Endothelial cell of umbilical vein (primary cell): ENCODE measurements around the gene STAB1. TPM values are rescaled to one million over a fixed set of nuclear protein-coding genes. Genes with fewer than 3 reads are reported as not detected.

Source experiments
- BruUV-seq: library from RNA; stranded (reverse); fragments of 400-500 nt; replicated peaks from 2 replicates; lab custom pipeline; 2021; lab: Mats Ljungman, UMichigan
- CTCF ChIA-PET: fragments of 300-600, 350-600 bp; sonication (Branson Sonifier 250); formaldehyde crosslinking; loops from one replicate; lab custom pipeline; 2021; ENCODE audit warnings: antibody characterized with exemption, inconsistent platforms; lab: Charles Lee
- POLR2A ChIA-PET: fragments of 300-600, 350-600 bp; sonication (Branson Sonifier 250); formaldehyde crosslinking; loops from one replicate; lab custom pipeline; 2021; ENCODE audit warnings: antibody characterized with exemption, inconsistent platforms; lab: Charles Lee
- DNase-seq: peaks from one replicate; pipeline ENCODE4 v3.0.0-alpha.2; 2011; ENCODE audit warnings: low read depth, low spot score
- FAIRE-seq: peaks from 2 replicates; lab custom pipeline; 2011; peaks lifted over from hg19 to GRCh38; lab: Jason Lieb, UNC
- H2AFZ ChIP-seq: 2 replicates; pipeline ENCODE4 v1.6.0; 2012; ENCODE audit warnings: low read depth, low read length, control low read depth, inconsistent platforms
- H3K27ac ChIP-seq: 2 replicates; pipeline ENCODE4 v1.5.1; 2011; ENCODE audit warnings: low read depth, mild to moderate bottlenecking, control low read depth, low read length, moderate library complexity; ENCODE audit not compliant: insufficient read depth
- H3K27me3 ChIP-seq, 2 experiments: 2 replicates each; pipeline versions ENCODE4 v1.6.0 to v1.6.1; 2011; ENCODE audit warnings: low read length in 2 of 2, mixed read lengths in 1 of 2; ENCODE audit not compliant: control insufficient read depth in 2 of 2, insufficient read depth in 2 of 2
- H3K36me3 ChIP-seq, 2 experiments: 2 replicates in 1 of 2; 3 replicates in 1 of 2; pipeline ENCODE4 v1.5.1; 2011; ENCODE audit warnings: low read length in 2 of 2, mild to moderate bottlenecking in 1 of 2, moderate library complexity in 1 of 2; ENCODE audit not compliant: control insufficient read depth in 2 of 2, insufficient read depth in 2 of 2; ENCODE audit errors: extremely low read depth in 1 of 2
- H3K4me1 ChIP-seq: 3 replicates; pipeline ENCODE4 v1.5.1; 2011; ENCODE audit warnings: mild to moderate bottlenecking, low read length; ENCODE audit not compliant: control insufficient read depth, insufficient read depth; ENCODE audit errors: extremely low read depth
- H3K4me2 ChIP-seq: 2 replicates; pipeline ENCODE4 v1.6.1; 2011; ENCODE audit warnings: low read length, control low read depth, mixed read lengths; ENCODE audit not compliant: insufficient read depth
- H3K4me3 ChIP-seq, 3 experiments: fragments of 200-600 bp in 1 of 3; sonication (generic), shearing (Covaris generic) in 1 of 3; replicated peaks in 1 of 3; 2 replicates each; pipeline ENCODE4 v1.5.1; 2011 to 2016; ENCODE audit warnings: control low read depth in 3 of 3, low read length in 3 of 3, mild to moderate bottlenecking in 2 of 3, inconsistent platforms in 1 of 3, low read depth in 1 of 3, moderate library complexity in 1 of 3; ENCODE audit not compliant: insufficient read depth in 1 of 3
- H3K79me2 ChIP-seq: 2 replicates; pipeline ENCODE4 v1.6.0; 2012; ENCODE audit warnings: low read length, inconsistent platforms; ENCODE audit not compliant: control insufficient read depth, insufficient read depth
- H3K9ac ChIP-seq: replicated peaks from 2 replicates; pipeline ENCODE3; 2011; ENCODE audit warnings: low read length, control low read depth; ENCODE audit not compliant: insufficient read depth; ENCODE audit errors: extremely low read depth
- H3K9me1 ChIP-seq: replicated peaks from 3 replicates; pipeline ENCODE4 v1.6.0; 2011; ENCODE audit warnings: mild to moderate bottlenecking, low read length; ENCODE audit not compliant: control insufficient read depth, insufficient read depth; ENCODE audit errors: extremely low read depth
- H3K9me3 ChIP-seq: replicated peaks from 2 replicates; pipeline ENCODE4 v1.5.1; 2012; ENCODE audit warnings: low read length, inconsistent platforms; ENCODE audit not compliant: control insufficient read depth, insufficient read depth
- H4K20me1 ChIP-seq: replicated peaks from 2 replicates; pipeline ENCODE3; 2011; ENCODE audit warnings: mild to moderate bottlenecking, low read length; ENCODE audit not compliant: control insufficient read depth, insufficient read depth; ENCODE audit errors: extremely low read depth
- EZH2 ChIP-seq: IDR thresholded peaks from 2 replicates; pipeline ENCODE4 v1.6.1; 2012; ENCODE audit warnings: borderline replicate concordance, low read depth, mild to moderate bottlenecking, moderate library complexity, low read length, inconsistent platforms; ENCODE audit not compliant: severe bottlenecking
- FOS ChIP-seq: IDR thresholded peaks from 2 replicates; pipeline ENCODE4 v1.6.1; 2011; ENCODE audit warnings: mild to moderate bottlenecking, low read length, moderate library complexity, borderline replicate concordance; ENCODE audit not compliant: insufficient read depth
- GATA2 ChIP-seq: IDR thresholded peaks from 2 replicates; pipeline ENCODE4 v1.7.0; 2011; ENCODE audit warnings: low read depth, mild to moderate bottlenecking, moderate library complexity, mixed read lengths, low read length; ENCODE audit not compliant: insufficient read length, insufficient read depth
- JUN ChIP-seq: IDR thresholded peaks from 2 replicates; pipeline ENCODE4 v1.6.1; 2011; ENCODE audit warnings: borderline replicate concordance, low read depth; ENCODE audit not compliant: insufficient read length, insufficient read depth
- MAX ChIP-seq: IDR thresholded peaks from 2 replicates; pipeline ENCODE4 v1.6.1; 2011; ENCODE audit not compliant: insufficient read depth, insufficient read length
- MYC ChIP-seq: IDR thresholded peaks from one replicate; pipeline ENCODE4 v1.6.1; 2011; ENCODE audit warnings: mild to moderate bottlenecking, low read depth, low read length
- POLR2A ChIP-seq: IDR thresholded peaks from 2 replicates; pipeline ENCODE4 v1.6.1; 2012; ENCODE audit warnings: low read depth, mild to moderate bottlenecking, control low read depth, low read length
- POLR2AphosphoS5 ChIP-seq: IDR thresholded peaks from 2 replicates; pipeline ENCODE4 v1.6.1; 2012; ENCODE audit warnings: low read depth, mild to moderate bottlenecking, control low read depth, low read length, moderate library complexity; ENCODE audit not compliant: insufficient read depth
- dilution Hi-C: fragments of 300-500 bp; cut with MboI; formaldehyde crosslinking; loops from one replicate; pipeline ENCODE4 v1.15.0; 2019; ENCODE audit warnings: low sequenced_read_pairs; ENCODE audit not compliant: extremely low pct_ligation_motif_present
- intact Hi-C: fragments of 100-400 bp; cut with micrococcal nuclease; formaldehyde crosslinking; loops from one replicate; pipeline ENCODE4 v1.10.0; 2022
- polyA plus RNA-seq, 4 experiments: library from polyadenylated mRNA; depleted of rRNA in 3 of 4; stranded (reverse) in 3 of 4; unstranded in 1 of 4; fragments of >200 nt; gene quantifications; 2 replicates each; pipeline versions ENCODE4 v1.2.1 to v1.2.3, GENCODE V29; 2011 to 2012; ENCODE audit warnings: missing spikeins in 1 of 4
- total RNA-seq: library from RNA; stranded (reverse); gene quantifications from 2 replicates; pipeline ENCODE4 v1.2.3, GENCODE V29; 2021
- TF ChIP-seq, protein P1 (sequence below), 2 donors: IDR thresholded peaks; 1 replicate in 1 of 2; 2 replicates in 1 of 2; pipeline ENCODE4 v1.5.1; 2011; ENCODE audit warnings: low read length in 2 of 2, mild to moderate bottlenecking in 2 of 2, moderate library complexity in 2 of 2, control low read depth in 1 of 2, inconsistent platforms in 1 of 2, low read depth in 1 of 2; ENCODE audit not compliant: insufficient read depth in 1 of 2; ENCODE audit errors: extremely low read depth in 1 of 2

Gene STAB1
- total and polyA plus RNA-seq, 2 donors (not counting 3 experiments of a cell fraction or from before 2014, with no cell fraction given): 369 TPM

DNA sequence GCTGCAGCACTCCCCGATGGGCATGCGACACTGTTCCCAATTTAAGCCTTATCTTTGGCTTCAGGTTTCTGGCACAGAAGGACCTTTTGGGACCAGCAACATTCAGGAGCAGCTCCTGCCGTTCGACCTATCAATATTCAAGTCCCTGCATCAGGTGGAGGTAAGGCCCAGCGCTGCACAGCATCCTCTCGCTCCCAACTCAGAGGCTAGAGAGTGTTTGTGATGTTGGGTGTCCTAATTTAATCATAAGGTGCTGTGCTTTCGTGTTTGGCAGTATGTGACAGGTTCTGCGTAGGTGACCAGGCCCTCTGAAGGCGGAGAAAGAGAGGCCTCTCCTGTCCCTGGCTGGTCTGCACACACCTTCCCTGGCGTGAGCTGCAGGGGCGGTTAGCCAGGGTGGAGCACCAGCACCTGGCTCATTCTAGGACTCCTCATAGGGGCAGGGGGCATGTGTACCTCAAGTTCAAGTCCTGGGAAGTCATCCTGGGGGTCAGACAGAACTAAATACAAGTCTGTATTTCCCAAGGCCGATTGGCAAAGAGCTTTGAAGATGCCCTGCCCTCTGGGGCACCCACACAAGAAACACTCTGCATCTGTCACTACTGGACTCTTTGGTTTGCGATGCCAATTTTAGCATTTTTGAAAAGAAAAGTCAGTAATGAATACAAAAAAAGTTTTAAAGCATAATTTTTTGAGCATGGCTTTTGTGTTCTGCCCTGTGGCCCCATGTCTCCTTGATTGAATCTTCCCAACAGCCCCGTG, 22.7 kb upstream of the STAB1 start:
- TF ChIP-seq EZH2: no peak
- no peak for TF ChIP-seq FOS
- TF ChIP-seq MAX: no peak
- TF ChIP-seq JUN: no peak
- no peak for TF ChIP-seq POLR2A
- TF ChIP-seq MYC: no peak
- no peak for TF ChIP-seq POLR2AphosphoS5
- TF ChIP-seq, protein P1, sequence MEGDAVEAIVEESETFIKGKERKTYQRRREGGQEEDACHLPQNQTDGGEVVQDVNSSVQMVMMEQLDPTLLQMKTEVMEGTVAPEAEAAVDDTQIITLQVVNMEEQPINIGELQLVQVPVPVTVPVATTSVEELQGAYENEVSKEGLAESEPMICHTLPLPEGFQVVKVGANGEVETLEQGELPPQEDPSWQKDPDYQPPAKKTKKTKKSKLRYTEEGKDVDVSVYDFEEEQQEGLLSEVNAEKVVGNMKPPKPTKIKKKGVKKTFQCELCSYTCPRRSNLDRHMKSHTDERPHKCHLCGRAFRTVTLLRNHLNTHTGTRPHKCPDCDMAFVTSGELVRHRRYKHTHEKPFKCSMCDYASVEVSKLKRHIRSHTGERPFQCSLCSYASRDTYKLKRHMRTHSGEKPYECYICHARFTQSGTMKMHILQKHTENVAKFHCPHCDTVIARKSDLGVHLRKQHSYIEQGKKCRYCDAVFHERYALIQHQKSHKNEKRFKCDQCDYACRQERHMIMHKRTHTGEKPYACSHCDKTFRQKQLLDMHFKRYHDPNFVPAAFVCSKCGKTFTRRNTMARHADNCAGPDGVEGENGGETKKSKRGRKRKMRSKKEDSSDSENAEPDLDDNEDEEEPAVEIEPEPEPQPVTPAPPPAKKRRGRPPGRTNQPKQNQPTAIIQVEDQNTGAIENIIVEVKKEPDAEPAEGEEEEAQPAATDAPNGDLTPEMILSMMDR (IDR thresholded peaks at IDR 0.05; ENCODE audit: extremely low read depth in 1 of 2, insufficient read depth in 1 of 2, low read depth in 1 of 2, low read length in 2 of 2): no peak
- TF ChIP-seq GATA2: no peak
- H3K79me2 ChIP-seq: peaks cover 8% of the 10 kb centered on the region
- no peaks in the 10 kb centered on the region for H3K4me1 ChIP-seq
- no peaks in the 10 kb centered on the region for H4K20me1 ChIP-seq
- no peaks in the 10 kb centered on the region for H3K27me3 ChIP-seq
- intact Hi-C loops (loop anchor here (1.0 to 10.0 kb wide), 3 partner anchors 23 to 212 kb away; partner anchors contain the start of genes GNL3, PBRM1 and STAB1), dilution Hi-C loops (no loop called here)
- FAIRE-seq (no peak), DNase-seq (no peak)
- H2AFZ ChIP-seq: no peak overlapping the region
- H3K9ac ChIP-seq: no peak overlapping the region
- no peak overlapping the region for H3K4me2 ChIP-seq
- BruUV-seq: no TSS peak
- ChIA-PET POLR2A (no interaction called here), CTCF (interaction anchor here (0.6 to 5.2 kb wide), 11 partner anchors 10 to 64 kb away, joined by 3 to 29 read pairs (median 6); partner anchors contain the start of genes STAB1 and UQCC5)
- H3K36me3 ChIP-seq: peaks cover 22 to 38% of the 10 kb centered on the region in 2 experiments
- H3K4me3 ChIP-seq: no peak overlapping the region
- H3K9me1 ChIP-seq: no peaks in the 10 kb centered on the region
- H3K9me3 ChIP-seq: no peaks in the 10 kb centered on the region
- H3K27ac ChIP-seq: no peak overlapping the region
